T-helper 2 cell treated with Interferon-gamma antibody and Interleukin-4, amounts not matched to agents 5 μg/mL and 100 μg/mL, for 36 hours (primary cell): Measurements from ENCODE around the gene ALPI.

Experiments used
- DNase-seq: peaks from one replicate; pipeline ENCODE4 v3.0.0; 2021; ENCODE audit warnings: low spot score
- H3K27ac Mint-ChIP-seq: one replicate; pipeline ENCODE4 v1.8.0; 2021; ENCODE audit warnings: mild to moderate bottlenecking, mixed read lengths
- H3K27me3 Mint-ChIP-seq: one replicate; pipeline ENCODE4 v1.8.0; 2021; ENCODE audit warnings: low read depth, mixed read lengths
- H3K36me3 Mint-ChIP-seq: one replicate; pipeline ENCODE4 v1.8.0; 2021; ENCODE audit warnings: low read depth, mixed read lengths
- H3K4me1 Mint-ChIP-seq: one replicate; pipeline ENCODE4 v1.8.0; 2021; ENCODE audit warnings: low read depth, mixed read lengths
- H3K4me3 Mint-ChIP-seq: one replicate; pipeline ENCODE4 v1.8.0; 2022; ENCODE audit warnings: mild to moderate bottlenecking, moderate library complexity, mixed read lengths
- H3K9me3 Mint-ChIP-seq: one replicate; pipeline ENCODE4 v1.8.0; 2021; ENCODE audit warnings: mixed read lengths

Gene ALPI

DNA sequence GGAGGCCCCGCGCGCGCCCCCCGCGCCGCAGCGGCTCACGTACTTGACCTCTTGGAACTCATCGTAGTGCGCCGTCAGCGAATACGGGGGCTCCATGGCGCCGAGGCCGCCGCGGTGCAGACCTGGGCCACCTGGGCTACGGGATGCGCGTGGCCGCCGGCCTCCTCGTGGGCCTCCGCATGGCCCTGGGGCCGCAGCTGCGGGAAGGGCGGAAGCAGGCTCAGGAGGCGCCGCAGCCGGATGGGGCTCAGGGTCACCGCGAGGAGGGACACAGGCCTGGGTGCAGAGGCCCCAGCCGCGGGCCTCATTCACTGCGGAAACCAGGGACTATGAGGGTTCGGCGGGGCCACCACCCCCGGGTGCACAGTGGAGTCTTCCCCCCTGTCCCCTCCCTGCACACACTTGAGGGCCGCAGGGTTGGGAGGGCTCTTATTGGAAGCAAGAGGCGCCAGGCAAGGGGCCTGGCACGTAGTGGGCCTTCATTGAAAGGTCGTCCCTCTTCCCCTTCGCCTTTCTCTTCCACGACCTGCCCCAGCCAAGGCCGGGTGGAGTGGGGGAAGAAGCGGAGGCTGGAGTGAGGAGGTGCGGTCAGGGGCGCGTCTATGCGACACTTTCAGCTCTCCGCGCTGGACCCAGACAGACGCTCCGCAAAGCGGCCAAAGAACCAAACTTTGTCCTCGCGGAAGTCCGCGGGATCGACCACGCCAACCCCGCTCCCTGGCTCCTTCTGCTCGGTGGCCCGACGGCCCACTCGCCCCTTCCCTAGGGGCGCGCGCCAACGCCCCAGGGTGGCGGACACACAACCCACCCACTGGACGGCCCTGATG lies 30.8 kb downstream of the ALPI start:
- H3K9me3 Mint-ChIP-seq, result no peaks in the 10 kb centered on the region
- no peak for DNase-seq
- peaks cover 40% of the 10 kb centered on the region for H3K27me3 Mint-ChIP-seq
- H3K36me3 Mint-ChIP-seq, result no peaks in the 10 kb centered on the region
- H3K4me1 Mint-ChIP-seq, result no peaks in the 10 kb centered on the region
- no peak overlapping the region for H3K4me3 Mint-ChIP-seq
- no peak overlapping the region for H3K27ac Mint-ChIP-seq

DNA sequence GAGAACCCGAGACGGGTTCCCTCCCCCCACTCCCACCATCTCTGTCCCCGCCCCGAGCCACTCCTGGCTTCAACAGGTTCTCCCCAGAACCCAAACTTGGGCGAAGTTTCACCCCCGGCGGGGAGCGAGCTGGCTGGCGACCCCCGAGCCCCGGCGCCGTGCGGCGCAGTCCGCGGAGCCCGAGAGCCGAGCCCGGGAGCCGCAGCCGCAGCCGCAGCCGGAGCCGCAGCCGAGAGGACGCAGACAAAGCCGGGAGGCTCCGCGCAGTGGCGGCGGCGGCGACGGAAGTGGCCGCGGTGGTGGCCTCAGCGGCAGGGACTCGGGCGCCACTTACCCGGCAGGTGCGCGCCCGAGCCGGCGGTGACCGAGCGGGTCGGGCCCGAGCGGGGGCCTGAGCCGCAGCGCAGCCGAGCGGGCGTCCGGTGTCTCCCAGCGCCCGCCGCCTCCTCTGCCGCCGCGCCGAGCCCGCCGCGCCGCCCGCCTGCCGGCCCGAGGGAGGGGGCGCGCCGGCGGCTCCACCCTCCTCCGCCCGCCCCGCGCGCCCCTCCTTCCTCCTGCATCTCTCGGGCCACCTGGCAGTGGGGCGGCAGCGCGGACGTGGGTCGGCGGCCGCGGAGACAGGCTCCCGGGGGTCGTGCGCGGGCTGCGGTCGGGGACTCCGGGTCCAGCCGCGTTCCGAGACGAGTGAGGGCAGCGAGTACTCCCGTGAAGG lies 31.6 kb downstream of the ALPI start, which contains the start of gene ECEL1:
Gene ECEL1 (minus strand): TSS at position 450 of the 712 bp plus-strand sequence. CDS start 1,181 bp downstream, outside the sequence.
- DNase-seq, result no peak
- Mint-ChIP-seq H3K4me3 (no peak within 1 kb of the TSS), H3K4me1 (no peaks in the 10 kb centered on the region), H3K9me3 (no peaks in the 10 kb centered on the region), H3K36me3 (no peaks in the 10 kb centered on the region), H3K27ac (no peak within 1 kb of the TSS), H3K27me3 (peaks cover 40% of the 10 kb centered on the region)

DNA sequence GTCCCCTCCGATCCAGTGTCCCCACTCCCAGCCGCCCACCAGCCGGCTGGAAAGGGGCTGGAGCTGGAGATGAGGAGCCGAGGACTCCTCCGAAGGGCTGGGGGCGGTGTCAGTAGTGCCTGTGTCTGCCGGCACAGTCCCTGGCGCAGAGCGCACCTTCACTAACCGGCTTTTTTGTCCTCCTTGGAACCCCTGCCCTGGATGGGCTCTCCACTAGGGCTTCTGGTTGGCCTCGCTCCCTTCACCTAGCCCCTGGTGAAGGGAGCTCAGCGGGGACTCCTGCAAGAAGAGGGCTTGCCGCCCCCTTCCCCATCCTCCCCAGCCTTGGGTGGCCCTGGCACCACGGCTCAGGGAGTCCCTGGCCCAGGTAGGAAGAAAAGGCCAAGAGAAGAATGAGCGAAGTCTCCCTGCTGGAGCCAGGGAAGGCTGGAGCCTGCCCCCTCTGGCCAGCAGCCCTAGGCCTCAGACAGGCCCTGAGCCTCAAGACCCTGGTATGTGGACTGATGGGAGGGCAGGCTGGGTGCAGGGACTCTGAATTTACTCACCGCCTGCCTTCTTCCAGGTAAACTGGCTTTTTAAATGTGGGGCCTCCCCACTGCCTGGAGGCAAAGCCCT lies 32.3 kb downstream of the ALPI start:
- DNase-seq, result no peak
- no peak overlapping the region for H3K4me3 Mint-ChIP-seq
- H3K4me1 Mint-ChIP-seq, result no peaks in the 10 kb centered on the region
- H3K27me3 Mint-ChIP-seq, result peaks cover 40% of the 10 kb centered on the region
- H3K27ac Mint-ChIP-seq, result no peak overlapping the region
- H3K36me3 Mint-ChIP-seq, result no peaks in the 10 kb centered on the region
- H3K9me3 Mint-ChIP-seq, result no peaks in the 10 kb centered on the region

DNA sequence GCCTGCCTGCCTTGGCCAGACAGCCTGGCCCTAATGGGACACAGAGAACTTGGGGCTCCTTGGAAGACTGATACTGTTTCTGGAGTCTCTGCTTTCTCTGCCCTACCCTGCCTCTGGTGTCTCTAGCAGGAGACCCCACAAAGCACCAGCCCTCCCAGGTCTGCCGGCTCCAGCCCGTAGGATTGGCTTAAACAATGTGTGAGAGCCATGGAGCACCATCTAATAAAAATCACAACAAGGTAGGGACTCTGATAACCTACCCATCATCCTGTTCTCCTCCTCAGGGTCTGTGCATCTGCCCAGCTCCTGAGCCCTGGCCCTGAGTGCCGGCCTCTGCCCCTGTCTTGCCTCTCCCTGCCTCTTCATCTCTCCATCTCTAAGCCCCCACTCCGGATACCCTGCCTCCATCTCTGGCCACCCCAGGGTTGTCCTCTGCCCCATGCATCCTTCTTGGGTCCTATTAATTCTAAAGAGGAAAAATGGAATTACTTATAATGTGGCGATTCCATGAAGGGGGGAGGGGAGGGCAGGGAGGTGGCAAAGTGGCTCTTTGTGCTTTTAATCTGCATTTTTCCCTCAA lies 32.9 kb downstream of the ALPI start:
- H3K9me3 Mint-ChIP-seq, result no peaks in the 10 kb centered on the region
- H3K27me3 Mint-ChIP-seq, result peaks cover 40% of the 10 kb centered on the region
- H3K4me3 Mint-ChIP-seq, result no peak overlapping the region
- DNase-seq, result no peak
- no peaks in the 10 kb centered on the region for H3K4me1 Mint-ChIP-seq
- no peaks in the 10 kb centered on the region for H3K36me3 Mint-ChIP-seq
- no peak overlapping the region for H3K27ac Mint-ChIP-seq

DNA sequence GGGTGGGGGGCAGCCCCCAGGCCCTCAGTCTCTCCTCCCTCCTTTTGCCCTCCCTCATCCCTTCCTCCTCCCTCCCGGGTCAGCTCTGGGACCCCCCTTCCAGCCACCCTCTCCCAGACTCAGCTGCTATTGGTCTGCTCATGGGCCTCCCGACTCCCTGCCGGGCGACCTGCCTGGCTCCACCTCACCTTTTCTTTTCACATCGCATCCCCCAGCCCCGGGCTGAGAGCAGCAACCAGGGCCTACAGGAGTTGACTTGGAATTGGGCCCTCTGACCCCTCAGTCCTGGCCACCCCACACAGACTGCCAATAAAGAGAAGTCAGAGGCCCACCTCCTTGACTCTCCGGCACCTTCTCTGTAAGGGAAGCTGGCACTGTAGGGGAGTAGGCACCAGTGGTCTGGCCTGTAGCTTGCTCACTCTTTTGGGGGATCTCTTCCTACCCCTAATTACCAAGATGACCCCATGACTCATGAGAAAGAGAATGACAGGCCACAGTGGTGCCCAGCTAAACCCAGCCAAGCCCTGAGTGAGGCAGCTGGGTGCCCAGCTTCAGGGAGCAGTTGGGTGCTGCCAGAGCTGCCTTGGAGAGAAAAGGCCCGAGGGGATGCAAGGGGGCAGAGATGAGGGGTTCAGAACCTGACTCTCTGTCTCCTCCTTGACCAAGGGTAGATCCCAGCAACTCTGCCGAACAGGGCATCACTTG lies 33.7 kb downstream of the ALPI start:
- no peaks in the 10 kb centered on the region for H3K36me3 Mint-ChIP-seq
- H3K27ac Mint-ChIP-seq, result no peak overlapping the region
- no peak overlapping the region for H3K4me3 Mint-ChIP-seq
- H3K9me3 Mint-ChIP-seq, result no peaks in the 10 kb centered on the region
- peaks cover 36% of the 10 kb centered on the region for H3K27me3 Mint-ChIP-seq
- DNase-seq, result no peak
- no peaks in the 10 kb centered on the region for H3K4me1 Mint-ChIP-seq

DNA sequence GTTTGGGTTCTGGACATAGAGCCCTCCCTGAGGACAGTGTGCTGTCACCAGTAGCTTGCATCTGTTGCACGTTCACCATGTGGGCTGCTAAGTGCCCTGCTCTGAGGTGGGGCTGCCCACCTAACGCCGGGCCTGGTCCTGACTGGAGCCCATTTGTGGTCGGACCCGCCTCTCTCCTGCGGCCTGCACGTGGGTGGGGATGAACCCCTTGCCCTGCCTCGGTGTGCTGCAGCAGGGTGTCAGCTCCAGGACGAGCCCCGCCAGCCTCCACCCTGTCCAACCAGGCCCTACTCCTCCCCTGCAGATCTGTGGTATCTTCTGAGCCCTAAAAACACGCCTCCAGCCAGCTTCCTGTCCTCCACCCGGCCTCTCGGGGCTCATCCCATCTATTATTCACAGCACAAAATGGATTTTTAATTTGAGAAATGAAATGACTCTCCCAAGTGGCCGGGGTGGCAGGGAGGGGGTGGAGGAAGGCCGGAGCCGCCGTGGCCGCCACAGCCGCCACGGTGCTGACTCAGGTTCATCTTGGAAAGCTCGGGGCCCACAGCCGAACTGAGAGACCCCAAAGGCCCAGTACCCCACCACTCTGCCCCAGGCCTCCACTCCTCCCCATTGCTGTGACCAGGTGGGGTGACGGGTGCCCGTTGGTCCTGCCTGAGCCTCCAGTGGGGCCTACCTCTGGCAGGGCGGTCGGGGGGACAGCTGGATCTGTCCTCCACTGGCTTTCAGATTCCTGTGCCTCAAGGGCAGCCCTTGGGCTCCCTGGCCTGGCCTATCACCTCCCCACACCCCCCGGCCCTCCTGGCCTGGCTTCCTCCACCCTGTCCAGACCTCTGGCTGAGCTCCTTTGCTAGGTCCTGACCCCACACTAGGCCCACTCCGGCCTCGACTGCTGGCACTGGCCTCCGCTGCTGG lies 34.5 kb downstream of the ALPI start:
- peaks cover 28% of the 10 kb centered on the region for H3K27me3 Mint-ChIP-seq

DNA sequence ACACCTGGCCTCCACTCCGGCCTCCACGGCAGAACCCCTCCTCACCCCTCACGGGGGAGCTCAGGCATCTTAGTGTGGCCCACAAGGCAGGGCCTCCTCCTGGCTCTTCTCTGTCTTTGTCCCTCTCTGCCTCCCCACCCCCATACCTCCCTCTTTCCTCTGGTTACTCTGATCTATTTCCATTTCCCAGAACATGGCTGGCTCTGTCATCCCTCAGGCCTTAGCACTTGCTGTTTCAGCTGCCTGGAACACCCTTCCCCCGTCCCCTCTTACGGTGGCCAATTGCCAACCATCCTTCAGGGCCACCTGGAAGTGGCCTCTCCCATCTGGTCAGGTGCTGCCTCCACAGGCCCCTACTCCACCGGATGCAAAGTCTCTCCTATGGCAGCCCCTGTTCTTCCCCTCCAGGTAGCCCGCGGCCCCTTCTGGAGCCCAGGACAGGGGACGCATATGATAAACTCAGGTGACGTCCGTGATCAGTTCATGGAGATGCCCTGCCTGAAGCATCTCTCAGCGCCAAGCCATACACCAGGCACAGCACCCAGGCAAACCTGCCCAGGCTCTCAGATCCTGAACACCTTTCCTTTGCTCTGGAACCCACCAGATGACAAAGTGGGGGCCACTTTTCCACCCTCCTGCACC lies 35.3 kb downstream of the ALPI start:
- H3K4me1 Mint-ChIP-seq, result no peaks in the 10 kb centered on the region
- no peak overlapping the region for H3K27ac Mint-ChIP-seq
- no peak for DNase-seq
- no peaks in the 10 kb centered on the region for H3K9me3 Mint-ChIP-seq
- H3K27me3 Mint-ChIP-seq, result peaks cover 28% of the 10 kb centered on the region
- no peak overlapping the region for H3K4me3 Mint-ChIP-seq
- H3K36me3 Mint-ChIP-seq, result no peaks in the 10 kb centered on the region

More for the DNA sequence above, 34.5 kb downstream of the ALPI start:
- no peak overlapping the region for H3K27ac Mint-ChIP-seq
- H3K36me3 Mint-ChIP-seq, result no peaks in the 10 kb centered on the region
- no peak for DNase-seq
- H3K4me3 Mint-ChIP-seq, result no peak overlapping the region
- no peaks in the 10 kb centered on the region for H3K4me1 Mint-ChIP-seq
- H3K9me3 Mint-ChIP-seq, result no peaks in the 10 kb centered on the region

DNA sequence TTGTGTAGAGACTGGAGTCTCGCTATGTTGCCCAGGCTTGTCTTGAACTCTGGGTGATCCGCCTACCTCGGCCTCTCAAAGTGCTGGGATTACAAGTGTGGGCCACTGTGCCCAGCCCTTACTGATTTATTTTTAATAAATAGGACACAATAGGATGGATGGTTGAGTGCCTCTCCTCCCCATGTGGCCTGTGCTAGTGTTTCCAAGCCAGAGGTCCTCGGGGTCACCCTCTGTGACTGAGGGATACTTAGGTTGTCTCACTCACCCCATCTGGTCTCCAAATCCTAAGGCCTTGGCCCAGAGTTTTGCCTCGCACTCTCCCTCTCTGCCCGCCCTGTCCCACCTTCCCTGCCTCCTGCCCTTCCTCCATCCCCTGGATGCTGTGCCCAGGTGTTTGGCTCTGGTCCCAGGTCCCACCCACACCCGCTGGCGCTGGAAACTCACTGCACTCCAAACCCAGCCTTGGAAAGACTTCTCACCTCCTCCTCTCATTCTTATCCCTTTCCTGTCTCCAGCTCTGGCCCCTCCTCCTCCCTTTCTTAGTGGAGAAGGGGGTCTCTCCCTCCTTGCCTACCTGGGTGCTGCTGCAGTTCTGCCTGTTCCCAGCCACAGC lies 36.4 kb downstream of the ALPI start:
- Mint-ChIP-seq H3K4me3 (no peak overlapping the region), H3K36me3 (no peaks in the 10 kb centered on the region), H3K9me3 (no peaks in the 10 kb centered on the region), H3K4me1 (no peaks in the 10 kb centered on the region), H3K27me3 (peaks cover 23% of the 10 kb centered on the region), H3K27ac (no peak overlapping the region)
- no peak for DNase-seq

DNA sequence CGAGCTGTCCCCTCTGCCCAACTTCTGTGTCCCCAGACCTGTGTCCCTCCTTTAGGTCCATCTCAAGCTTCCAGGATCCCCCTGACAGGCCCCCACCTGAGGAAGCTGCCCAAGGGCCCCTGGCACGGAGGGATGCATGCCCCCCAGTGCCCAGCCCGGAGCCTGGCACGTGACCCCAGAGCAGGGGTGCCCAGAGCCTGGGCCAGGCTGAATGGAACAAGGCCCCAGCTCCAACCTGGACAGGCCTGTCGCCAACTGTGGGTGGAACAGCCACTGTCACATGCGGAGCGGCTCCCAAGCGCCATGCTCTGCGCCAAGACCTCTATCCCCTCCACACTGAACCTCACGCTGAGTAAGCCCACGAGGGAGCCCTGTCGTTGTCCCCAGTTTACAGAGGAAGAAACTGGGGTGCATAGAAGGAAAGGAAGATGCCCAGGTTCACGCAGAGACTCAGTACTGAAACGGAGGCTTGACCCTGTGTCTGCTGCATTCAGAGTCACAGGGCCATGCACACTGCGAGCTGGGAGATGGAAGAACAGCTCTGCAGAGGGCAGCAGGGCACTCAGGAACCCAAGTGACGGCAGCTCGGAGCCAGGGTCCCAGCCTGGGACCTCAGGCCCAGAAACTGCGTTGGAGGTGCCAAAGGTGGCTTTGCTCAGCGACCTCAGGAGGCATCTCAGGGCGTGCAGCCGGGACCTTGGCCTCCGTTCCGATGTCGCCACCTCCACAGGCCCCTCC lies 37.2 kb downstream of the ALPI start:
- Mint-ChIP-seq H3K27me3 (peaks cover 21% of the 10 kb centered on the region), H3K27ac (no peak overlapping the region), H3K9me3 (no peaks in the 10 kb centered on the region), H3K4me1 (no peaks in the 10 kb centered on the region), H3K4me3 (no peak overlapping the region), H3K36me3 (no peaks in the 10 kb centered on the region)
- no peak for DNase-seq

DNA sequence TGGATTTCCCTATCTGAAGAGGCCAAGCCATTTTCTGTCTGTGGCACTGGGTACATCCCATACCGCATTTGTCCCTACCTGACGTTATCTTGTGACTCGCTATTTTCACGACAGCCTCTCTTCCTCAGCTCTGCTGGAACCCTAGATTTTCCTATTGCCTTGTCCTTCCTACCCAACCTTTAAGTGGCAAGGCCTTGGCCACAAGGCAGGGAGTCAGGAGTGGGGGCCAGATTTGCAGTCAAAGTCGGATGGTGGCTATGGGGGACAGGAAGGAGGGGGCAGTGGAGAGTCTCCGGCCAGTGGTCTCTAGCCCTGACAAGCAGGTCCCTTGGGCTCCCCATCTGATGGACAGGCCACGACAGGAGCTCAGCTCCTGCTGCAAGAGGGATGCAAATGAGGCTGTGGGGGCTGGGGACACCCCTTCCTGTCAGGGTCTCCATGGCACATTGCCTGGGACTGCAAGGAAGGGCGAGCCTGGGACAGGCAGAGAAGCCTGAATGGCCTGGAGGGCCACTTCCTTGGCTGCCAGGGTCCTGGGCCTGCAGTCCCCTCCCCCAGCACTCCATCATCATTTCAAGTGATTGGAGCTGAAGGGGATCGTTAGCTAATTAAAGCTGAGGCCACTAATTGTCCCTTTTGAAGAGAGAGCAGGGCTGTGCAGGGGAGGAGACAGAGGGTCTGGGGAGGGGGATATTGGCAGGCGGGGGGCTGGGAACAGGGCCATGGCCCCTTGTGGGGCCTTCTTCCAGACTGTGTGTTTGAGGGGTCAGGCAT lies 37.9 kb downstream of the ALPI start:
- Mint-ChIP-seq H3K4me3 (no peak overlapping the region), H3K27me3 (peaks cover 14% of the 10 kb centered on the region), H3K4me1 (no peaks in the 10 kb centered on the region), H3K36me3 (no peaks in the 10 kb centered on the region), H3K9me3 (no peaks in the 10 kb centered on the region), H3K27ac (no peak overlapping the region)
- no peak for DNase-seq

DNA sequence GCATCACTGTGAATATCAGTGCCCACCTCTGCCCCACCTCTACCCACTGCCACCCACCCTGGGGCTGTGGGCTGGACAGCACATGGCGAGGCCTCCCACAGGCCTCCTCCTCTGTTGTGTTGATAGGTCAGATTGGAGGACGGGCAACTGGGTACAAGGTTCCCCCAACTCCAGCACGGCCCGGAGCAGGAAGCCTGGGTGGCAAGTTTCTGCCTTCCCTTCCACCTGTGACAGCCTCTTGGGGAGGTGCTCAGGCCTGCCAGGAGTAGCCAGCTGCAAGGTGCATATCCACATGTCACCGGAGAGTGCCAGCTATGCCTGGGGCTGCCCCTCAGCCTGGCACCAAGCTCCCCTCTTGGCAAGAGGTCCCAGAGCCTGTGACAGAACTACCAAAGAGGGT lies 38.6 kb downstream of the ALPI start:
- no peaks in the 10 kb centered on the region for H3K4me1 Mint-ChIP-seq
- H3K27ac Mint-ChIP-seq, result no peak overlapping the region
- H3K4me3 Mint-ChIP-seq, result no peak overlapping the region
- no peak for DNase-seq
- peaks cover 8% of the 10 kb centered on the region for H3K27me3 Mint-ChIP-seq
- H3K36me3 Mint-ChIP-seq, result no peaks in the 10 kb centered on the region
- no peaks in the 10 kb centered on the region for H3K9me3 Mint-ChIP-seq
